K562 (cell line): Measurements from ENCODE around the gene LIPT2. TPM values are rescaled to one million over a fixed set of nuclear protein-coding genes. Genes with fewer than 3 reads are reported as not detected.

Experiments used
- ATAC-seq: fragments of 200-7000 bp; cut with Tn5 transposase; 3 replicates; pipeline ENCODE4 v1.9.1; 2020; ENCODE audit warnings: moderate library complexity
- BruUV-seq: library from RNA; stranded (reverse); fragments of 400-500 nt; replicated peaks from 2 replicates; lab custom pipeline; 2021; lab: Mats Ljungman, UMichigan
- CTCF ChIA-PET: fragments of 300-600 bp; formaldehyde crosslinking; extraction: SDS; loops from one replicate; lab custom pipeline; 2021; ENCODE audit warnings: low intra/inter-chr PET ratio; lab: Yijun Ruan, JAX
- POLR2A ChIA-PET: fragments of 300-600, 350-650 bp; sonication (Branson Sonifier 250); formaldehyde crosslinking; extraction: SDS; loops from one replicate; lab custom pipeline; 2021; ENCODE audit warnings: antibody characterized with exemption, inconsistent platforms; lab: Yijun Ruan, JAX
- DNase-seq, 4 experiments: peaks; one replicate each; pipeline versions ENCODE4 v3.0.0 to v3.0.0-alpha.2; 2011 to 2018; ENCODE audit warnings: low spot score in 3 of 4, mixed read lengths in 3 of 4; ENCODE audit errors: extremely low read depth in 1 of 4
- FAIRE-seq: peaks from 2 replicates; lab custom pipeline; 2011; peaks lifted over from hg19 to GRCh38; lab: Jason Lieb, UNC
- H2AFZ ChIP-seq: 2 replicates; pipeline ENCODE4 v1.6.0; 2011; ENCODE audit warnings: low read depth, low read length, control low read depth, inconsistent platforms
- H3K27ac ChIP-seq: fragments of 200-600 bp; 3 replicates; pipeline ENCODE4 v1.8.0; 2011; ENCODE audit warnings: low read depth, mild to moderate bottlenecking, control low read depth, inconsistent platforms, low read length, moderate library complexity, mixed read lengths; ENCODE audit errors: extremely low read depth
- H3K27me3 ChIP-seq, 2 experiments: fragments of 300-600 bp in 1 of 2; 2 replicates in 1 of 2; 3 replicates in 1 of 2; pipeline versions ENCODE4 v1.6.0 to v1.8.0; 2011; ENCODE audit warnings: inconsistent platforms in 2 of 2, low read length in 2 of 2, mild to moderate bottlenecking in 1 of 2, mixed read lengths in 1 of 2, moderate library complexity in 1 of 2; ENCODE audit not compliant: control insufficient read depth in 2 of 2, insufficient read depth in 2 of 2
- H3K36me3 ChIP-seq: fragments of 300-600 bp; 3 replicates; pipeline ENCODE4 v1.8.0; 2011; ENCODE audit warnings: mild to moderate bottlenecking, low read length, inconsistent platforms; ENCODE audit not compliant: control insufficient read depth, insufficient read depth
- H3K4me1 ChIP-seq, 2 experiments: fragments of 200-600 bp in 1 of 2; replicated peaks in 1 of 2; 2 replicates in 1 of 2; 3 replicates in 1 of 2; pipeline versions ENCODE4 v1.5.1 to v1.8.0; 2011; ENCODE audit warnings: inconsistent platforms in 2 of 2, low read length in 2 of 2, mild to moderate bottlenecking in 1 of 2, mixed read lengths in 1 of 2, moderate library complexity in 1 of 2; ENCODE audit not compliant: control insufficient read depth in 2 of 2, insufficient read depth in 2 of 2
- H3K4me2 ChIP-seq: 2 replicates; pipeline ENCODE4 v1.6.1; 2011; ENCODE audit warnings: low read length, control low read depth, inconsistent platforms, mixed read lengths; ENCODE audit not compliant: insufficient read depth
- H3K4me3 ChIP-seq: fragments of 200-600 bp; sonication (generic), shearing (Covaris generic); 2 replicates; pipeline ENCODE4 v1.5.1; 2016; ENCODE audit warnings: control low read depth, inconsistent platforms
- H3K79me2 ChIP-seq: fragments of 200-600 bp; 3 replicates; pipeline ENCODE4 v1.8.0; 2011; ENCODE audit warnings: low read length, inconsistent platforms; ENCODE audit not compliant: control insufficient read depth, insufficient read depth
- H3K9ac ChIP-seq, 2 experiments: 2 replicates each; pipeline versions ENCODE4 v1.6.0 to v1.6.1; 2011; ENCODE audit warnings: low read depth in 2 of 2, low read length in 2 of 2, control low read depth in 1 of 2, inconsistent platforms in 1 of 2, mild to moderate bottlenecking in 1 of 2, mixed read lengths in 1 of 2; ENCODE audit not compliant: insufficient read depth in 1 of 2
- H3K9me1 ChIP-seq: one replicate; pipeline ENCODE4 v1.6.0; 2011; ENCODE audit warnings: inconsistent platforms, mild to moderate bottlenecking, low read length, moderate library complexity; ENCODE audit not compliant: control insufficient read depth, insufficient read depth
- H3K9me3 ChIP-seq: replicated peaks from 2 replicates; pipeline ENCODE4 v1.5.1; 2011; ENCODE audit warnings: low read depth, low read length, inconsistent platforms; ENCODE audit not compliant: control insufficient read depth, insufficient read depth
- H4K20me1 ChIP-seq: replicated peaks from 2 replicates; pipeline ENCODE4 v1.6.1; 2011; ENCODE audit warnings: low read length, inconsistent platforms, mixed read lengths; ENCODE audit not compliant: control insufficient read depth, insufficient read depth
- HDAC6 ChIP-seq: IDR thresholded peaks from 2 replicates; pipeline ENCODE4 v1.6.1; 2012; ENCODE audit warnings: low read depth, mild to moderate bottlenecking, control low read depth, inconsistent platforms, low read length, moderate library complexity
- MAFK ChIP-seq: IDR thresholded peaks from 2 replicates; pipeline ENCODE4 v1.6.1; 2011; ENCODE audit warnings: low read length, improper control_type of control experiment
- NRF1 ChIP-seq, 2 experiments: fragments of 450-650 bp; IDR thresholded peaks in 1 of 2; conservative IDR thresholded peaks in 1 of 2; 2 replicates each; pipeline ENCODE4 v1.6.1; 2014; ENCODE audit warnings: mild to moderate bottlenecking in 2 of 2
- PTRF ChIP-seq: fragments of 450-650 bp; IDR thresholded peaks from 2 replicates; pipeline ENCODE4 v1.6.1; 2016; ENCODE audit warnings: mild to moderate bottlenecking, missing genetic modification characterization, missing compliant biosample characterization
- RFX7 ChIP-seq: fragments of 250-450 bp; sonication (Bioruptor Pico); IDR thresholded peaks from 2 replicates; pipeline ENCODE4 v1.5.1; 2021; ENCODE audit warnings: mild to moderate bottlenecking
- SETDB1 ChIP-seq: IDR thresholded peaks from one replicate; pipeline ENCODE4 v1.6.1; 2012; ENCODE audit warnings: low read length, control low read depth, inconsistent platforms
- TAF7 ChIP-seq: fragments of 450-650 bp; IDR thresholded peaks from 2 replicates; pipeline ENCODE4 v1.6.1; 2016; ENCODE audit warnings: missing genetic modification characterization, missing compliant biosample characterization
- ZKSCAN8 ChIP-seq: fragments of 200-800 bp; sonication (Bioruptor generic); IDR thresholded peaks from 2 replicates; pipeline ENCODE4 v1.6.1; 2016; ENCODE audit warnings: missing genetic modification characterization, missing compliant biosample characterization
- ZNF75A ChIP-seq: fragments of 450-650 bp; formaldehyde crosslinking; IDR thresholded peaks from 2 replicates; pipeline ENCODE4 v1.4.0; 2020; ENCODE audit warnings: mild to moderate bottlenecking
- WGBS: fragments of 100-300 bp; shearing (Covaris generic); methylation state at CpG from one replicate; pipeline ENCODE4 v1.1.6; 2016; ENCODE audit warnings: low coverage, mixed read lengths; ENCODE audit not compliant: insufficient coverage; ENCODE audit errors: missing lambda C conversion rate; 5-methylcytosine and 5-hydroxymethylcytosine counted together
- in situ Hi-C: fragments of 300-500 bp; cut with MboI; formaldehyde crosslinking; loops from 4 replicates; pipeline ENCODE4 v1.15.0; 2018; ENCODE audit warnings: inconsistent platforms, mixed read lengths
- intact Hi-C: fragments of 100-400 bp; cut with micrococcal nuclease; formaldehyde crosslinking; loops from 2 replicates; pipeline ENCODE4 v1.14.2; 2022
- polyA plus RNA-seq, 8 experiments: library from polyadenylated mRNA; depleted of rRNA in 4 of 8; stranded (reverse) in 5 of 8; unstranded in 3 of 8; fragments of >200 nt; fragmentation: Nextera tagmentation in 2 of 8; fragmentation: Illumina TruSeq in 1 of 8; extraction: Ambion mirVana in 2 of 8; extraction: Trizol in 1 of 8; gene quantifications; 2 replicates each; pipeline versions ENCODE4 v1.2.1 to v1.2.3, GENCODE V29; 2011 to 2014; ENCODE audit warnings: inconsistent platforms in 1 of 8, missing spikeins in 1 of 8
- total RNA-seq, 7 experiments: library from RNA; depleted of rRNA in 6 of 7; stranded (reverse); fragments of >200 nt in 6 of 7; fragmentation: Illumina TruSeq in 2 of 7; extraction: Trizol in 2 of 7; gene quantifications; 2 replicates each; pipeline versions ENCODE4 v1.2.1 to v1.2.3, GENCODE V29; 2011 to 2021; ENCODE audit warnings: low replicate concordance in 1 of 7
- TF ChIP-seq, protein P1 (sequence below): conservative IDR thresholded peaks from 2 replicates; pipeline ENCODE4 v1.6.1; 2011; ENCODE audit warnings: low read depth, mild to moderate bottlenecking, low read length; ENCODE audit not compliant: control insufficient read depth
- TF ChIP-seq, protein P2 (sequence below): sonication (generic); formaldehyde crosslinking; IDR thresholded peaks from 2 replicates; pipeline ENCODE4 v1.8.0; 2022; ENCODE audit warnings: mild to moderate bottlenecking, missing genetic modification reagents

LIPT2 gene
- total and polyA plus RNA-seq, 9 of the 15 experiments (the other 6 are each of a cell fraction or from before 2014, with no cell fraction given): 1.00 to 5.2 (median 3.5) TPM

DNA sequence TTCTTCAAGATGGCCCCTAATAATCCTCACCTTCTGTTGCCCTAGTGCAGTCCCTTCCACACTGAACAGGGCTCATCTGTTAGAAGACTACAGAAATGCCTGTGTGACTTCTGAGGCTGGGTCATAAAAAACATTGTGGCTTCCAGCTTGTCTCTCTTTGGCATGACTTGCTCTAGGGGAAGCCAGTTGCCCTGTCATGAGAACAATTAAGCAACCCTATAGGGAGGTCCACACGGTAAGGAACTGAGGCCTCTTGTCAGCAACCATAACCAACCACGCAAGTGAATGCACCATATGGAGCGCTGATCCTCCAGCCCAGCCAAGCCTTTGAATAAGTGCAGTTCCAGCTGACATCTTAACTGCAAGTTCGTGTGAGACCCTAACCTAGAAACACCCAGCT lies 2.6 kb downstream of the LIPT2 start:
- no TSS peak for BruUV-seq
- Histone ChIP-seq H3K27ac (no peak overlapping the region), H3K4me1 (peaks cover 11 to 15% of the 10 kb centered on the region in 2 experiments; a peak in 4 of 5 replicates), H3K36me3 (no peaks in the 10 kb centered on the region), H3K4me2 (no peak overlapping the region), H4K20me1 (no peaks in the 10 kb centered on the region)
- in situ Hi-C loops: no loop called here
- no peak for DNase-seq
- CTCF ChIA-PET: no interaction called here
- TF ChIP-seq, protein P1, sequence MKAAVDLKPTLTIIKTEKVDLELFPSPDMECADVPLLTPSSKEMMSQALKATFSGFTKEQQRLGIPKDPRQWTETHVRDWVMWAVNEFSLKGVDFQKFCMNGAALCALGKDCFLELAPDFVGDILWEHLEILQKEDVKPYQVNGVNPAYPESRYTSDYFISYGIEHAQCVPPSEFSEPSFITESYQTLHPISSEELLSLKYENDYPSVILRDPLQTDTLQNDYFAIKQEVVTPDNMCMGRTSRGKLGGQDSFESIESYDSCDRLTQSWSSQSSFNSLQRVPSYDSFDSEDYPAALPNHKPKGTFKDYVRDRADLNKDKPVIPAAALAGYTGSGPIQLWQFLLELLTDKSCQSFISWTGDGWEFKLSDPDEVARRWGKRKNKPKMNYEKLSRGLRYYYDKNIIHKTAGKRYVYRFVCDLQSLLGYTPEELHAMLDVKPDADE: no peak
- no peak for TF ChIP-seq NRF1 (conservative IDR thresholded peaks at IDR 0.05 in 1 of 2, IDR thresholded peaks at IDR 0.05 in 1 of 2)
- no peak for TF ChIP-seq HDAC6
- no peak for TF ChIP-seq TAF7
- TF ChIP-seq PTRF: no peak
- TF ChIP-seq RFX7: no peak
- no peak for TF ChIP-seq ZKSCAN8 (CRISPR knock-in tag)
- TF ChIP-seq MAFK: no peak
- TF ChIP-seq SETDB1: no peak
- no peak for TF ChIP-seq ZNF75A
- TF ChIP-seq, protein P2, sequence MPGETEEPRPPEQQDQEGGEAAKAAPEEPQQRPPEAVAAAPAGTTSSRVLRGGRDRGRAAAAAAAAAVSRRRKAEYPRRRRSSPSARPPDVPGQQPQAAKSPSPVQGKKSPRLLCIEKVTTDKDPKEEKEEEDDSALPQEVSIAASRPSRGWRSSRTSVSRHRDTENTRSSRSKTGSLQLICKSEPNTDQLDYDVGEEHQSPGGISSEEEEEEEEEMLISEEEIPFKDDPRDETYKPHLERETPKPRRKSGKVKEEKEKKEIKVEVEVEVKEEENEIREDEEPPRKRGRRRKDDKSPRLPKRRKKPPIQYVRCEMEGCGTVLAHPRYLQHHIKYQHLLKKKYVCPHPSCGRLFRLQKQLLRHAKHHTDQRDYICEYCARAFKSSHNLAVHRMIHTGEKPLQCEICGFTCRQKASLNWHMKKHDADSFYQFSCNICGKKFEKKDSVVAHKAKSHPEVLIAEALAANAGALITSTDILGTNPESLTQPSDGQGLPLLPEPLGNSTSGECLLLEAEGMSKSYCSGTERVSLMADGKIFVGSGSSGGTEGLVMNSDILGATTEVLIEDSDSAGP (CRISPR knock-in tag): no peak
- TF ChIP-seq, all 486 proteins: peak for 0
- Histone ChIP-seq H3K4me3 (no peak overlapping the region), H3K9me3 (no peaks in the 10 kb centered on the region), H3K27me3 (no peaks in the 10 kb centered on the region), H3K79me2 (no peaks in the 10 kb centered on the region), H3K9ac (no peak overlapping the region), H3K9me1 (peaks cover 4% of the 10 kb centered on the region), H2AFZ (no peak overlapping the region)
- 62% methylated on average over 4 of the region's 4 CpGs for WGBS
- ATAC-seq (no peak), FAIRE-seq (no peak)
- intact Hi-C loops: no loop called here
- POLR2A ChIA-PET: no interaction called here
